SU-DHL-6 (cell line): ENCODE data around the gene CCDC73.

Experiments used
- EZH2phosphoT487 ChIP-seq: fragments of 200-600 bp; sonication (generic), shearing (Covaris generic); conservative IDR thresholded peaks from 2 replicates; pipeline ENCODE4 v1.6.1; 2018; ENCODE audit warnings: mild to moderate bottlenecking, antibody characterized with exemption, low read length, moderate library complexity, mixed read lengths
- TF ChIP-seq, protein P1 (sequence below): fragments of 200-600 bp; sonication (generic); IDR thresholded peaks from one replicate; pipeline ENCODE4 v1.5.1; 2017; ENCODE audit warnings: antibody characterized with exemption, mild to moderate bottlenecking, low read length, moderate library complexity; ENCODE audit not compliant: insufficient read depth, poor library complexity, severe bottlenecking

DNA sequence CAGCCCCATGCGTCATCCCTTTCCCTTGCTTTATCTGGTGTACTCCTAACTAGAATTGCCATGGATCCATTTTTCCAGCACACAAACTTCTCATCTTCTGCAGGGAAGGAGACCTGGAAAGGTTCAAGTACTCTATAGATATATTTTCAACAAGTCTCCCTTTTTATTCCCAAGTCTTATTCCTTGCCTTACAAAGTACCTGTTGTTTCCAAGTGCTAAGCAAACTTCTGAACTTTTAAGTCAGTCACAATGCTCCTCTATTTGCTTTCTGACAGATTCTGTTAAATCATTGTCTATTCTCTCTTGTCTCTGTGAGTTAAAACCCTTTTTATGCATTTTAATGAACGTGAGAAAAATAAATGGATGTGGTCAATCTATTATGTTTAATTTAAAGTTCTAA lies 20.4 kb downstream of the CCDC73 start:
- TF ChIP-seq, protein P1, sequence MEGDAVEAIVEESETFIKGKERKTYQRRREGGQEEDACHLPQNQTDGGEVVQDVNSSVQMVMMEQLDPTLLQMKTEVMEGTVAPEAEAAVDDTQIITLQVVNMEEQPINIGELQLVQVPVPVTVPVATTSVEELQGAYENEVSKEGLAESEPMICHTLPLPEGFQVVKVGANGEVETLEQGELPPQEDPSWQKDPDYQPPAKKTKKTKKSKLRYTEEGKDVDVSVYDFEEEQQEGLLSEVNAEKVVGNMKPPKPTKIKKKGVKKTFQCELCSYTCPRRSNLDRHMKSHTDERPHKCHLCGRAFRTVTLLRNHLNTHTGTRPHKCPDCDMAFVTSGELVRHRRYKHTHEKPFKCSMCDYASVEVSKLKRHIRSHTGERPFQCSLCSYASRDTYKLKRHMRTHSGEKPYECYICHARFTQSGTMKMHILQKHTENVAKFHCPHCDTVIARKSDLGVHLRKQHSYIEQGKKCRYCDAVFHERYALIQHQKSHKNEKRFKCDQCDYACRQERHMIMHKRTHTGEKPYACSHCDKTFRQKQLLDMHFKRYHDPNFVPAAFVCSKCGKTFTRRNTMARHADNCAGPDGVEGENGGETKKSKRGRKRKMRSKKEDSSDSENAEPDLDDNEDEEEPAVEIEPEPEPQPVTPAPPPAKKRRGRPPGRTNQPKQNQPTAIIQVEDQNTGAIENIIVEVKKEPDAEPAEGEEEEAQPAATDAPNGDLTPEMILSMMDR: no peak
- TF ChIP-seq EZH2phosphoT487: no peak
